ENCODE data around the gene BCR.

GRCh38 chr22:23193196-23193827, 13.0 kb downstream of the BCR start:
- TF ChIP-seq POLR2AphosphoS5 (IDR thresholded peaks at IDR 0.05) (no peak), CTCF (IDR thresholded peaks at IDR 0.05; ENCODE audit: poor library complexity, severe bottlenecking) (no peak), RAD21 (conservative IDR thresholded peaks at IDR 0.05) (no peak), EZH2 (IDR thresholded peaks at IDR 0.05; ENCODE audit: borderline replicate concordance, insufficient read depth, low read length, poor library complexity, severe bottlenecking) (no peak), TAF1 (IDR thresholded peaks at IDR 0.05; ENCODE audit: low read depth) (no peak), SMC3 (conservative IDR thresholded peaks at IDR 0.05; ENCODE audit: poor library complexity) (no peak)
